Measurements from ENCODE around the gene WDR41. TPM values are rescaled to one million over a fixed set of nuclear protein-coding genes. Genes with fewer than 3 reads are reported as not detected.

Gene WDR41, protein sequence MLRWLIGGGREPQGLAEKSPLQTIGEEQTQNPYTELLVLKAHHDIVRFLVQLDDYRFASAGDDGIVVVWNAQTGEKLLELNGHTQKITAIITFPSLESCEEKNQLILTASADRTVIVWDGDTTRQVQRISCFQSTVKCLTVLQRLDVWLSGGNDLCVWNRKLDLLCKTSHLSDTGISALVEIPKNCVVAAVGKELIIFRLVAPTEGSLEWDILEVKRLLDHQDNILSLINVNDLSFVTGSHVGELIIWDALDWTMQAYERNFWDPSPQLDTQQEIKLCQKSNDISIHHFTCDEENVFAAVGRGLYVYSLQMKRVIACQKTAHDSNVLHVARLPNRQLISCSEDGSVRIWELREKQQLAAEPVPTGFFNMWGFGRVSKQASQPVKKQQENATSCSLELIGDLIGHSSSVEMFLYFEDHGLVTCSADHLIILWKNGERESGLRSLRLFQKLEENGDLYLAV
- total RNA-seq (10 to 100 TPM; 36.8 to 65.6 (median 50.2) TPM), polyA plus RNA-seq (10 to 100 TPM; 14.3 to 34.2 (median 14.6) TPM)

DNA sequence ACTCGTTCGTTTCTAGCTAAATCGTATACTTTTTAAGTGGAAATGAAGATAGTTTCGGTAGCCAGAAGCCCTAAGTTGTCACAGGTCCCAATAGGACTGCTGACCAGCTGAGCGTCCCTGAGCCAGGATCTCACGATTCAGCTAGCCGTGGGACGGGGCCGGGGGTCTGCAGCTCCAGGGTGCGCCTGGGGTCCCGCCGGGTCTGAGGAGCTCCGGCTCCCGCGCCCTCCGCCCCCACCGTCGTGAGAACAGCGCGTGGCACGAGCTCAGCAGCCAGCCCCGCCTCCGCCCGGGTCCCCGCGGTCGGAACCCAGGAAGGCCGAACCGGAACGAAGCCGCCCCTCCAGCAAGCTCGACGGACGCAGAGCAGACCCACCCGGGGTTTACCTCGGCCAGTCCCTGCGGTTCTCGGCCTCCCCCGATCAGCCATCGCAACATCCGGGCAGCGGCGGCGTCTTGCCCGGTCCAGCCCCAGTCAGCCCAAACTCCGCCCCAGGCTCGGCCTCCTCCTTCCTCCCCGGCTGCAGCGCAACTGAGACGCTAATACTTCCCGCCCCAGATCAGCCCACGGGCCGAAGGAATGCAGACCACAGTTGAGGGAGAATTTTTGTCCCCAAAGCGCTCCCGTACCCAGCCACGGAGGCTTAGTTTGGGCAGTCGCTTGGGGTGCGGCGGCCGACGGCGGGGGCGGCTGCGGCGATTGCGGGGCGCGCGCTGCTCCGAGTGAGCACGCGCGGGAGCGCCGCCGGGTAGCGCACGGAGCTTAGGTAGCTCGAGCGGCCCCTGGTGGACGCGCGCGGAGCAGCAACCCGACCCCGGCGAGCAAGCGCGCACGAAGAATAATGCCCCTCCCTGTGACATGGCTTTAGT is at the start of gene WDR41:
TSS of gene WDR41 (minus strand) at position 534 of the 870 bp plus-strand sequence. CDS start at position 438, 96 bp downstream.
- H3K4me1 ChIP-seq: peaks cover 0 to 13% (median 7%) of the 10 kb centered on the region in 4 donors
- peak within 1 kb of the TSS; percentile 85 to 97 (median 94) for H3K27ac ChIP-seq
- H3K36me3 ChIP-seq: peaks cover 0 to 9% (median 0%) of the 10 kb centered on the region in 4 donors
- intact Hi-C loops (cut with DNase I): loop anchor here (1.0 to 5.0 kb wide), 5 partner anchors 281 to 460 kb away; partner anchors contain the start of genes AGGF1 and TBCA
- 0% methylated on average over 90 of the region's 90 CpGs for WGBS, 2 donors
- TF ChIP-seq POLR2AphosphoS5 (IDR thresholded peaks at IDR 0.05) (peak; percentile 72 to 87 (median 80)), POLR2A (IDR thresholded peaks at IDR 0.05) (peak; percentile 16 to 42), EP300 (IDR thresholded peaks at IDR 0.05) (no peak)
- TF ChIP-seq, protein P1, sequence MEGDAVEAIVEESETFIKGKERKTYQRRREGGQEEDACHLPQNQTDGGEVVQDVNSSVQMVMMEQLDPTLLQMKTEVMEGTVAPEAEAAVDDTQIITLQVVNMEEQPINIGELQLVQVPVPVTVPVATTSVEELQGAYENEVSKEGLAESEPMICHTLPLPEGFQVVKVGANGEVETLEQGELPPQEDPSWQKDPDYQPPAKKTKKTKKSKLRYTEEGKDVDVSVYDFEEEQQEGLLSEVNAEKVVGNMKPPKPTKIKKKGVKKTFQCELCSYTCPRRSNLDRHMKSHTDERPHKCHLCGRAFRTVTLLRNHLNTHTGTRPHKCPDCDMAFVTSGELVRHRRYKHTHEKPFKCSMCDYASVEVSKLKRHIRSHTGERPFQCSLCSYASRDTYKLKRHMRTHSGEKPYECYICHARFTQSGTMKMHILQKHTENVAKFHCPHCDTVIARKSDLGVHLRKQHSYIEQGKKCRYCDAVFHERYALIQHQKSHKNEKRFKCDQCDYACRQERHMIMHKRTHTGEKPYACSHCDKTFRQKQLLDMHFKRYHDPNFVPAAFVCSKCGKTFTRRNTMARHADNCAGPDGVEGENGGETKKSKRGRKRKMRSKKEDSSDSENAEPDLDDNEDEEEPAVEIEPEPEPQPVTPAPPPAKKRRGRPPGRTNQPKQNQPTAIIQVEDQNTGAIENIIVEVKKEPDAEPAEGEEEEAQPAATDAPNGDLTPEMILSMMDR (IDR thresholded peaks at IDR 0.05): peak; percentile 55 to 96 (median 72)
- H3K9me3 ChIP-seq: no peaks in the 10 kb centered on the region
- H3K4me3 ChIP-seq: peak within 1 kb of the TSS; percentile 67 to 82 (median 76)
- H3K27me3 ChIP-seq: no peaks in the 10 kb centered on the region
- peak; percentile 95 for DNase-seq

DNA sequence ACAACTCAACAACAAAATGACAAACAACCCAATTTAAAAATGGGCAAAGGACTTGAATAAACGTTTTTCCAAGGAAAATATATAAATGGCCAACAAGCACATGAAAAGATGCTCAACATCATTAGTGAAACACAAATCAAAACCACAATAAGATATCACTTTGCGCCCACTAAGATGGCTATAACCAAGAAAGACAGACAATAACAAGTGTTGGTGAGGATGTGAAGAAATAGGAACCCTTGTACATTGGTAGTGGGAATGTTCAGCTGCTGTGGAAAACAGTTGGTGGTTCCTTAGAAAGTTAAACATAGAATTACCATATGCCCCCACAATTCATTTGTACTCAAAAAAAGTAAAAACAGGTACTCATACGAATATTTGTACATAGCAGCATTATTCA is 39.2 kb upstream of the WDR41 start:
- no peak for DNase-seq
- intact Hi-C loops (cut with DNase I): no loop called here
- TF ChIP-seq EP300 (IDR thresholded peaks at IDR 0.05) (no peak), POLR2AphosphoS5 (IDR thresholded peaks at IDR 0.05) (no peak), POLR2A (IDR thresholded peaks at IDR 0.05) (no peak)

GRCh38 chr5:77518304-77518703 is 26.2 kb upstream of the WDR41 start:
- WGBS, 2 donors: 63 to 73% methylated on average over 2 of the region's 2 CpGs
- TF ChIP-seq, protein P1 (IDR thresholded peaks at IDR 0.05): no peak
- no peak for TF ChIP-seq EP300 (IDR thresholded peaks at IDR 0.05)
- no peak for TF ChIP-seq POLR2A (IDR thresholded peaks at IDR 0.05)
- TF ChIP-seq POLR2AphosphoS5 (IDR thresholded peaks at IDR 0.05): no peak
- no peaks in the 10 kb centered on the region for H3K27me3 ChIP-seq
- no peaks in the 10 kb centered on the region for H3K4me1 ChIP-seq
- H3K36me3 ChIP-seq: no peaks in the 10 kb centered on the region
- no peak overlapping the region for H3K4me3 ChIP-seq
- H3K27ac ChIP-seq: no peak overlapping the region
- DNase-seq: no peak
- no peaks in the 10 kb centered on the region for H3K9me3 ChIP-seq
- intact Hi-C loops (cut with DNase I): no loop called here

More for the DNA sequence above, 39.2 kb upstream of the WDR41 start:
- Histone ChIP-seq H3K4me3 (no peak overlapping the region), H3K27me3 (no peaks in the 10 kb centered on the region), H3K9me3 (peaks cover 0 to 2% (median 0%) of the 10 kb centered on the region in 4 donors), H3K36me3 (no peaks in the 10 kb centered on the region), H3K27ac (no peak overlapping the region), H3K4me1 (no peaks in the 10 kb centered on the region)
- 61 to 72% methylated on average over 3 of the region's 3 CpGs for WGBS, 2 donors

DNA sequence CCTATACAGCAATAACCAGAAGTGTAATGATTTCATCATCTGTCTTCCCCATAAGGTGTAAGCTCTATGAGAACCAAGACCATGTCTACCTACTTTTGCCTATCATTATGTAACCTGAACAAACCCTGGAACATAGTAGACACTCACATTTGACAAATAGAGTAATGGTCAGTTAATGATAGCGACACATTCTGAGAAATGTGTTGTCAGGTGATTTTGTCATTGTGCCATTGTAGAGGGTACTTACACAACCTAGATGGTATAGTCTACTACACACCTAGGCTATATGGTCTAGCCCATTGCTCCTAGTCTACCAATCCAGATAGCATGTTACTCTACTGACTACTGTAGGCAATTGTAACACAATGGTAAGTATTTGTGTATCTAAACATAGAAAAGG is 22.3 kb upstream of the WDR41 start:
- no peaks in the 10 kb centered on the region for H3K9me3 ChIP-seq
- TF ChIP-seq EP300 (IDR thresholded peaks at IDR 0.05) (no peak), POLR2A (IDR thresholded peaks at IDR 0.05) (no peak), POLR2AphosphoS5 (IDR thresholded peaks at IDR 0.05) (no peak)
- TF ChIP-seq, protein P1 (IDR thresholded peaks at IDR 0.05): no peak
- intact Hi-C loops (cut with DNase I): no loop called here

More for the DNA sequence above, 22.3 kb upstream of the WDR41 start:
- Histone ChIP-seq H3K27me3 (no peaks in the 10 kb centered on the region), H3K36me3 (no peaks in the 10 kb centered on the region), H3K4me1 (no peaks in the 10 kb centered on the region), H3K27ac (no peak overlapping the region), H3K4me3 (no peak overlapping the region)
- 94 to 96% methylated on average over 1 of the region's 1 CpG for WGBS, 2 donors
- DNase-seq: no peak
